ENCODE results near the gene CFAP74. TPM values are rescaled to one million over a fixed set of nuclear protein-coding genes. Genes with fewer than 3 reads are reported as not detected.

CFAP74 gene
- total RNA-seq, 3 donors from 2014 or later, result 0.29 to 0.98 TPM; not detected in 1

GRCh38 chr1:2044510-2045319 lies 41.1 kb upstream of the CFAP74 start:
- no peaks in the 10 kb centered on the region for H3K36me3 ChIP-seq
- peaks cover 3 to 12% of the 10 kb centered on the region in 2 donors for H3K27me3 ChIP-seq
- intact Hi-C loops (cut with DNase I; ENCODE audit: low total_unique reads), result loop anchor here (5.0 kb wide), 1 partner anchor 97 kb away; no protein-coding TSS in a partner anchor
- no peak overlapping the region for H3K27ac ChIP-seq
- peak overlapping the region; percentile 22 to 66 (median 46) for H3K4me3 ChIP-seq
- TF ChIP-seq CTCF (IDR thresholded peaks at IDR 0.05) (peak; percentile 66 to 95 (median 68)), POLR2AphosphoS5 (IDR thresholded peaks at IDR 0.05) (no peak)
- DNase-seq (ENCODE audit: low spot score in 2 of 2), result peak; percentile 42 to 79
- H3K4me1 ChIP-seq, result peaks cover 3 to 4% of the 10 kb centered on the region in 2 donors
- H3K9me3 ChIP-seq, result no peaks in the 10 kb centered on the region

GRCh38 chr1:2043886-2044285 lies 40.3 kb upstream of the CFAP74 start:
- Histone ChIP-seq H3K27ac (no peak overlapping the region), H3K9me3 (no peaks in the 10 kb centered on the region), H3K36me3 (no peaks in the 10 kb centered on the region), H3K4me3 (no peak overlapping the region), H3K4me1 (peaks cover 0 to 3% of the 10 kb centered on the region in 2 donors), H3K27me3 (peaks cover 0 to 12% of the 10 kb centered on the region in 2 donors)
- intact Hi-C loops (cut with DNase I; ENCODE audit: low total_unique reads), result loop anchor here (5.0 kb wide), 1 partner anchor 97 kb away; no protein-coding TSS in a partner anchor
- no peak for DNase-seq (ENCODE audit: low spot score in 2 of 2)
- TF ChIP-seq CTCF (IDR thresholded peaks at IDR 0.05), result no peak
- TF ChIP-seq POLR2AphosphoS5 (IDR thresholded peaks at IDR 0.05), result no peak

- H3K9me3 ChIP-seq, result peaks cover 0 to 5% of the 10 kb centered on the region in 2 donors
- no peaks in the 10 kb centered on the region for H3K36me3 ChIP-seq
- H3K27ac ChIP-seq, result no peak overlapping the region
- peaks cover 0 to 3% of the 10 kb centered on the region in 2 donors for H3K4me1 ChIP-seq
- no peak for DNase-seq (ENCODE audit: low spot score in 2 of 2)
- no peak for TF ChIP-seq POLR2AphosphoS5 (IDR thresholded peaks at IDR 0.05)
- TF ChIP-seq POLR2A (IDR thresholded peaks at IDR 0.05), result no peak
- no peak for TF ChIP-seq CTCF (IDR thresholded peaks at IDR 0.05)
- H3K4me3 ChIP-seq, result no peak overlapping the region
- intact Hi-C loops (cut with DNase I; ENCODE audit: low total_unique reads), result loop anchor here (5.0 kb wide), 1 partner anchor 96 kb away; no protein-coding TSS in a partner anchor
- peaks cover 0 to 7% of the 10 kb centered on the region in 2 donors for H3K27me3 ChIP-seq
Observed at GRCh38 chr1:2042830-2043773, 39.5 kb upstream of the CFAP74 start.

- Histone ChIP-seq H3K4me3 (no peak overlapping the region), H3K27me3 (peaks cover 0 to 5% of the 10 kb centered on the region in 2 donors), H3K9me3 (peaks cover 0 to 7% of the 10 kb centered on the region in 2 donors), H3K27ac (no peak overlapping the region), H3K36me3 (no peaks in the 10 kb centered on the region), H3K4me1 (peaks cover 0 to 3% of the 10 kb centered on the region in 2 donors)
- TF ChIP-seq CTCF (IDR thresholded peaks at IDR 0.05) (no peak), POLR2A (IDR thresholded peaks at IDR 0.05) (no peak), POLR2AphosphoS5 (IDR thresholded peaks at IDR 0.05) (no peak)
- no peak for DNase-seq (ENCODE audit: low spot score in 2 of 2)
- intact Hi-C loops (cut with DNase I; ENCODE audit: low total_unique reads), result loop anchor here (5.0 kb wide), 1 partner anchor 95 kb away; no protein-coding TSS in a partner anchor
Observed at GRCh38 chr1:2041887-2042286, 38.3 kb upstream of the CFAP74 start.
